Peyer's patch (tissue), 4 donors: ENCODE data around the gene RFLNA.

Experiments used
- CTCF ChIP-seq, 6 experiments: fragments of 450-650 bp in 4 of 6; fragments of 200-600 bp in 2 of 6; sonication (generic) in 1 of 6; IDR thresholded peaks; one replicate each; pipeline ENCODE4 v1.5.1; 2017 to 2019; ENCODE audit warnings: antibody characterized with exemption in 6 of 6, mild to moderate bottlenecking in 3 of 6, moderate library complexity in 1 of 6
- POLR2A ChIP-seq, 2 donors: fragments of 450-650 bp; IDR thresholded peaks; one replicate each; pipeline ENCODE4 v1.5.1; 2017; ENCODE audit warnings: antibody characterized with exemption in 2 of 2, mild to moderate bottlenecking in 2 of 2, moderate library complexity in 2 of 2

DNA sequence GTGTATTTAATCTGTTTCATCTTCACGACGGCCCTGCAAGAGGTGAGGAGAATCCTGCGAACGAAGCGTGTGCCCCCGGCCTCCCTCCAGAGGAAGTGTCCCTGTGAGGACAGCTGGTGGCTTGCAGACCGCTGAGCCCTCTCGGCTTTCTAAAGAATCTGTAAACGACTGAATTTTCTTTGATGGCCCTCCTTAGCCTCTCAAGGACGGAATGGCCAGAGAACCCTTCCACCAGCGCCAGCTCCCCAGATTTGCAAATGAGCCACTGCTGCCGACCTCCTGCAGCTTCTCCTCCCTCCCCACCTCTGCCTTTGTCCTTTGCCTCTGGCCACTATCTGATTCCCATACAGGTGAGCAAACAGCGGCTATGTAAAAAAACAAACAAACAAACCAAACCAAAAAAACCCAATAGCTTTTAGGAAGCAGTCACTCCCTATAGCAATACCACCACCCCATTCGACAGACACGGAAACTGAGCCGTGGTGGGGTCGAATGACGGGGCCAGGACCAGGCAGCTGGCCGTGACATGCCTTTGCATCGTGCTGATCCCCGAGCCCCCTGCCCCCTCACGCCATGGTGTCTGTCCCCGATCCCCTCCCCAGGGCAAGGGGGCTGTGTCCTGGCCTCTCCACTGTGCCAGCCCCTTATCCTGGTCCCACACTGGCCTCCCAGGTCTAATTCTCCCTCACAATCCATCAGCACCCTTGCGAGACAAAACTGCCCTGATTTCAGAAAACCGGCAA lies 23.6 kb downstream of the RFLNA start:
- TF ChIP-seq CTCF (IDR thresholded peaks at IDR 0.05) (no peak), POLR2A (IDR thresholded peaks at IDR 0.05) (no peak)
